ENCODE data around the gene APCDD1L.
A peak's percentile ranks its signal among the peaks of the same experiment; 100 is the strongest.

Gene APCDD1L

GRCh38 chr20:58515233-58516212 lies at the start of gene APCDD1L:
Gene APCDD1L, minus strand, starts transcription at chr20:58515399. Its CDS starts 692 bp downstream, at chr20:58514707.
- peak within 1 kb of the TSS; percentile 65 for H3K4me3 ChIP-seq (ENCODE audit: low read depth, low read length)

GRCh38 chr20:58559368-58559729 lies 44.1 kb upstream of the APCDD1L start:
- no peak overlapping the region for H3K4me3 ChIP-seq (ENCODE audit: low read depth, low read length)

- no peak overlapping the region for H3K4me3 ChIP-seq (ENCODE audit: low read depth, low read length)
Measured at GRCh38 chr20:58558486-58559367, 43.5 kb upstream of the APCDD1L start.

- no peak overlapping the region for H3K4me3 ChIP-seq (ENCODE audit: low read depth, low read length)
Measured at GRCh38 chr20:58557733-58558342, 42.6 kb upstream of the APCDD1L start.

GRCh38 chr20:58556961-58557360 lies 41.8 kb upstream of the APCDD1L start:
- no peak overlapping the region for H3K4me3 ChIP-seq (ENCODE audit: low read depth, low read length)

- no peak overlapping the region for H3K4me3 ChIP-seq (ENCODE audit: low read depth, low read length)
Measured at GRCh38 chr20:58555078-58555765, 40.0 kb upstream of the APCDD1L start.

- no peak overlapping the region for H3K4me3 ChIP-seq (ENCODE audit: low read depth, low read length)
Measured at GRCh38 chr20:58554541-58554940, 39.3 kb upstream of the APCDD1L start.

GRCh38 chr20:58553841-58554240 lies 38.6 kb upstream of the APCDD1L start:
- H3K4me3 ChIP-seq (ENCODE audit: low read depth, low read length), result no peak overlapping the region

GRCh38 chr20:58553166-58553696 lies 38.0 kb upstream of the APCDD1L start:
- H3K4me3 ChIP-seq (ENCODE audit: low read depth, low read length), result no peak overlapping the region

- H3K4me3 ChIP-seq (ENCODE audit: low read depth, low read length), result no peak overlapping the region
Measured at GRCh38 chr20:58552366-58552934, 37.3 kb upstream of the APCDD1L start.

- H3K4me3 ChIP-seq (ENCODE audit: low read depth, low read length), result no peak overlapping the region
Measured at GRCh38 chr20:58551631-58552030, 36.4 kb upstream of the APCDD1L start.

- H3K4me3 ChIP-seq (ENCODE audit: low read depth, low read length), result no peak overlapping the region
Measured at GRCh38 chr20:58550275-58551059, 35.3 kb upstream of the APCDD1L start.

GRCh38 chr20:58549231-58550209 lies 34.3 kb upstream of the APCDD1L start:
- H3K4me3 ChIP-seq (ENCODE audit: low read depth, low read length), result no peak overlapping the region

- no peak overlapping the region for H3K4me3 ChIP-seq (ENCODE audit: low read depth, low read length)
Measured at GRCh38 chr20:58547623-58548475, 32.6 kb upstream of the APCDD1L start.

GRCh38 chr20:58546756-58547622 lies 31.8 kb upstream of the APCDD1L start:
- H3K4me3 ChIP-seq (ENCODE audit: low read depth, low read length), result no peak overlapping the region

GRCh38 chr20:58546416-58546711 lies 31.2 kb upstream of the APCDD1L start:
- no peak overlapping the region for H3K4me3 ChIP-seq (ENCODE audit: low read depth, low read length)
